GM19351 (cell line): Measurements from ENCODE around the gene DLL4.
A peak's percentile ranks its signal among the peaks of the same experiment; 100 is the strongest.
"Not testable (repeated sequence)": the region's sequence is repeated elsewhere in the genome, so short reads cannot be mapped to it uniquely, and the experiment has no call there.

Experiments
- ATAC-seq: cut with Tn5 transposase; IDR thresholded peaks from one replicate; pipeline ENCODE4 v1.9.1; 2021; ENCODE audit warnings: mild to moderate bottlenecking, moderate library complexity; ENCODE audit not compliant: unreplicated experiment

Gene DLL4

DNA sequence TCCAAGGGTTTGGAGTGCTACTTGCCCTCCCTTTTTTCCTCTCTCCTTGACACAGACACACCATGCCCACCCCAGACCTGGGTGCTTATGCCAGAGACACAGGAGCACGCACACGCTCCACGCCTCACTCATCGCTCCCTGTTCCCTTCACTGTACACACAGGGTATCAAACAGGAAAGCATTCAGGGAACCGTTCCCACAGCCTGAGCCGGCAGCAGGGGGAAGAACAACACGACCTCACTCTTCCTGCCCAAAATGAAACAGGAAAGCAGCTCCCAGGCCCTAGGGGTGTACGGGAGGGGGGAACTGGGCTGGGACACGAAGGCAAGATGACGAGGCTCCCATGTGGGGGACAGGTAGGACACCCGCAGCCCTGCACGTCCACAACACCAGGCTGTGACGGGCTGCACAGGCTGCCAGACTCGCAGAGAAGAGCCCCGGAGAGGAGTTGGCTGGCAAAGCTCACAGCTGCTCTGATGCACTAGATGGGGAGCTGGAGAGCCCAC, 11.2 kb downstream of the DLL4 start:
- no peak for ATAC-seq

DNA sequence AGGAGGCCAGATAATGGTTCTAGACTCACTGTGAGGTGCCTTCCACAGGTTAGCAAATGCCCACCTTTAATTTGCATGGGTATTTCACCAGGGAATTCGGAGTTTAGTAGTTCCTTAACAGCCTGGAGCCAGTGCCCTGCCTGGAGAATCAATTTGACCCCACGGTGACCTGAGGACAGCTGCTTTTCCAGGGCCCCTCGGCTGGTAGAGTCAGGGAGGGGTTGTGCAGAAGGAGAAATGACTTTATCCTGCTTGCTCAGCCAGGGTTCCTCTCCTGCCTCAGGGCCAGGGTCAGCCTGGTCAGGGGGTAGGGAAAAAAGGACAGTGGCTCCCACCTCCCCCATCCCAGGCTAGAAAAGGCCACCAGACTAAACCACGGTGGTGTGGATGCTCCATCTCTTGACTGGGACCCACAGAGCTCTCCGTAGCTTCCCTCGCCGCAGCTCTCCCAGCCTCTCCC, 12.0 kb downstream of the DLL4 start:
- ATAC-seq, result no peak

DNA sequence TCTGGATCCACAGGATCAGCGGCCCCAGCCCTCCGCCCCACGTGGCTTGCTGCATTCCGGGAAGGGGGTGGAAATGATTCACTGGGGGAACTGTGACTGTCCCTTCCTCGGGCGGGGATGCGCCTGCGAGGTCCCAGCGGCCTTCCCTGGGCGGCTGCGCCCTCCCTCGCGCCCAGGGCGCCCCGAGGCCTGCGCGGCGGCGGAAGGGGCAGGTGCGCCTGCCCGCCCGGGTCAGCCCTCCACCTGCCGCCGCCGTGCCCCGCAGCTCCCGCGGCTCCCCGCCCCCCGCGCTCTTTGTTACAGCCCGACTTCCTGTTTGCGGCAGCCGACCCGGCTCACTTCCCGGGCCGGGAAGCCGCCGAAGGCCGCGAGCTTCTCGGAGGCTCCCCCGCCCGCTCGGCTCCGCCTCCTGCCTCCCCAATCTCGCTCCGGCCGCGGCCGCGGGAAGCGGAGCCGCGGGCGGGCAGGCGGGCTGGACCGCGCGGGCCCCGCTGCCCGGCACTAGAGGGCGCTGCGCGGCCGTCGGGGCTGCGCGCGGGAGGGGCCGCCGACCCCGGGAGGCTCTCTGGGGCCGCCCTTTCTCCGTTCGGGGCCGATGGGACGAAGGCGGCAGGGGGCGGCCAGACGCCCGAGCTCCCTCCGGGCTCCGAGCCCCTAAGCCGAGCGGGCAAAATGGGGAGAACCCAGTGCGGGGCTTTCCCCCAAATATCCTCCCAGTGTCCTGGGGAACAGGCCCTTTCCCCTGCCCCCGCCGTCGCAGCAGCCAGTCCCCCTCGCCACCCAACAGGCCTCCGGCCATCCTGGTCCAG, 12.6 kb downstream of the DLL4 start:
- ATAC-seq, result peak; percentile 72

DNA sequence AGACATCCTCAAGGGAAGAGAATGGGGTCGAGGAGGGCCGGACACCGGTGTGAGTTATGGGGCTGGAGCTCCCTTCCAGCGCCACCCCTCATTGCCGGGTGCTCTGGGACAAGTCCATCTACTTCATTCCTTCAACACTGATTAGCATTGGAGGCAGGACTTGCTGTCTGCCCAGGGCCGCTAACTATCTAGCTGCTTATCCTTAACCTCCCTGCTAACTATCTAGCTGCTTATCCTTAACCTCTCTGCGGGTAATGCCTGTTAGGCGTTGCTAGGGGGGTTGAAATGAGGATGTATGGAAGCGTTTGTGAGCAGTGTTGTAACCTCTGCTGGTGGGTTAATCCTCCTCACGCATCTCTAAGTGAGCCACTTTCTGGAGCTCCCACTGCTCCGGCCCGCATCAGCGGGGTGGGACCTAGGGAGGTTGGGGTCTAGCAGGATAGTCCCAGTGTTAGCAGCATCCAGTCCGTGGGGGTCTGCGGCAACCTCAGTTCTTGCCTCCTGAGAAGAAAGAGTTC, 13.3 kb downstream of the DLL4 start:
- ATAC-seq, result no peak

DNA sequence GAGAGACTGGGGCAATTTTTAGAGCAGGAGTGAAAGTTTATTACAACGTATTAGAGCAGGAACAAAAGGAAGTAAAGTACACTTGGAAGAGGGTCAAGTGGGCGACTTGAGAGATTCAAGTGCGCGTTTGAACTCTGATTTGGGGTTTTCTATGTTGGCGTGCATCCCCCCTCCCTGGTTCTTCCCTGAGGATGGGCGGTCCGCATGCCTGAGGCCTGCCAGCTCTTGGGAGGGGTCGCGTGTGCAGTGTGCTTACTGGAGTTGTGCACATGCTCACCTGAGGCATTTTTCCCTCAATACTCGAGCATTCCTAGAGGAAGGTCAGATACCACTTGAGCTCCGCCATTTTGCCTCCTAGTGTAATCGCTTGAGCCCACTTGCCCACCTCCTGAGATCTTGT, 13.7 kb downstream of the DLL4 start:
- ATAC-seq, result no peak

DNA sequence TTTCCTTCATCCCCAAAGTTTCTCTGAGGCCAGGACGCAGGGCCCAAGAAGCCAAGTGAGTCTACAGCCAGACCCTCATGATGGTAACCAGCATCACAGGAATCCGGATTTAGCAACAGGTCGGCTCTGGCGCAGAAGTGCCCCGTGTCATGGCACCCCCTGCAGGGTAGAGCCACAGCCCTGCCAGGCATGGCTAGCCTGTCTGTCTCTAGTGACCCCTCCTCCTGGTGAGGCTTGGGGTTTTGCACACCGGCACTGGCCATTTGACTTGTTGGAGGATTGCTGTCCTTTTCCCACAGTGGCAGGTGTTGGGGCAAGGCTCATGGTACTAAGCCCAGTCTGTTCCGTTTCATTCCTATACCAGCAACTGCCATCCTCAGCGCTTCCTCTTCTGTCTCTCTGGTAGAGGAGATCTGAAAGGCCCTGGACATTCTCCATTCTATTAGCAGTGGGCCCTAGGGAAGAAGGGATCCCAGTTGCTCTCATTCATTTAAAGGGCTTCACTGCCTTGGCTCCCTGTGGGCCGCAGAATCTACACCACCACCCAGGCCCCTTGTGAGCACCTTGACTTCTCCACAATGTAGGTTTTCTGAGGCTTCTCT, 14.7 kb downstream of the DLL4 start:
- no peak for ATAC-seq

DNA sequence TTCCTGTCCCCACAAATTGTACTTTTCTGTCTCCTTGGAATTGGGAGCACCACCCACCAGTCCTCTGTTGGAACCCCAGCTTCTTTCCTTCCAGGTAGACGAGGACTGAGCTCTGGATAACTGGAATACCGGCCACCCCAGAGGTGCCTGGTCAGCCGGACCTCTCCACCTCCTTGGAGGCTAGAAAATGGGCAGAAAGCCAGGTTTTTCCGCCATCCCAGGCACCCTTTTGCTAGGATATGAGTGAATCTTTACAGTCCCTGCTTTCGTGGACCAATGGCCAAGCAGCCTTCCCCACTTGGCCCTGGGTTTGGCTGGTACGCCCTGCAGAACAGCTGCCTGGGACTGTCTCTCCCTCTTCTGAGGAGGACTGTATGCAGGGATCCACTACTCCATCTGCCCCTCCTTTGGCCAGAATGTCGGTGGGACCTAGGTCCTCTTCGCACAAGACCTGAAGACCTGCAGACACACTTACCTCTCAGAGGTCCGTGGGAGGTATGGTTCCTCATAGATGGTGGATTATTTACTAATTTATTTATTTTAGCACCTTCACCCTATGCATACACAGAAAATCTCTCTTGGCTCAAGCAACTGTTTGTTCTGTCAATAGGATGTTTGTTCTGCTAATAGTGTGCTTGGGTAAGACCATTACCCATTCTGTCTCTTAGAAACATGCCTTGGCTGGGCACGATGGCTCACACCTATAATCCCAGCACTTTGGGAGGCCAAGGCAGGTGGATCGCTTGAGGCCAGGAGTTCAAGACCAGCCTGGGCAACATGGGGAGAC, 15.6 kb downstream of the DLL4 start:
- ATAC-seq, result no peak

DNA sequence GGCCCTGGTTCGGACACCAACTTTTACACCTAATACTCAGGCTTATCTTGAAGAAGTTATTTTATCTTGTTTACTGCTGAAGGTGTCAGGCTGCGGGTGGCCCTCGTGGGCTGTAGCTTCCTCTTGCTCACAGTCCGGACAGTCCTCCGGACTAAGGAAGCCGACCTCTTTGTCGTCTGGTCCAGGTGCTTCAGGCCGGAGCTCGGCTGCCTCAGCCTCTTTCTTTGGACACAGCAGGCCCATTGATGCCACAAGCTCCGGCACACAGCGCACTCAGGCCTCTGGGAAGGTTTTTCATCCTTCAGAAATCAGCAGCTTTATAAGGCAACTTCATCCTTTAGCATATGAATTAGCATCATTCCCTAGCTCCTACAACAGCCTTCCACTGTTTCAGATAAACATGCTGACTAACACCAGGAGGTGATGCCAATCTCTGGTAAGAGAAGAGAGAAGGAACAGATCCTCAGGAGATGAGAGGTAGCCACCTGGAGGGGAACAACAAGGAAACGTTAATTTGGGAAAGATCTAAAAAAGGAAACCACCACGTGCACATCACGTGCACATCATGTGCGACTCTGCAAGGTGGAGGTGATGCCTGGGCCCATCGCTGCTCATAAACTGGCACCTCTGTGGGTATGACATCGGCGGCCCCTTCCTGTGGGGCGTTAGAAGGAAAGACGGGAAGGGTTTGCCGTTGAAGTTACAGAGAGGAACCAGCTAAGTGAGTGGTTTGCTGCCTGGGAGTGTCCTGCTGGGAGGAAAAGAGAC, 19.8 kb downstream of the DLL4 start:
- ATAC-seq, result no peak

DNA sequence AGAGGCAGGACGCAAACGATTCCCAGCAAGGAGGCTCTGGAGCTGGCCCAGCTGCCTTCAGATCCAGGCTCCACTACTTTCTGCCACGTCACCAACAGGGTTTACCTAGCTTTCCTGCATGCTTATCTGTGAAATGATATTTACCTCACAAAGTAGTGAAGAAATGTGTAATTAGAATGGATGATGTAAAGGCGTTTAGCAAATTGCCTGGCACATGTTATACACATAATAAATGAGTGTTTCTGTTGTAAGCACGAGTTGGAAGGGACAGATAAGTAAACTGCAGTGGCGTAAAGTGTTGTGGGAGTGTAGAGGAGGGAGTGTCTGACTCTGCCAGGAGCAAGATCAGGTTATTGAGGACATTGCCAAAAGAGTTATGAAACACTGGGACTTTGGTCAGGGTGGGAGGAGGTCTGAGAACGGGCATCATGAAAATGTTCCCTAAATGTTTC, 20.6 kb downstream of the DLL4 start:
- ATAC-seq, result no peak

DNA sequence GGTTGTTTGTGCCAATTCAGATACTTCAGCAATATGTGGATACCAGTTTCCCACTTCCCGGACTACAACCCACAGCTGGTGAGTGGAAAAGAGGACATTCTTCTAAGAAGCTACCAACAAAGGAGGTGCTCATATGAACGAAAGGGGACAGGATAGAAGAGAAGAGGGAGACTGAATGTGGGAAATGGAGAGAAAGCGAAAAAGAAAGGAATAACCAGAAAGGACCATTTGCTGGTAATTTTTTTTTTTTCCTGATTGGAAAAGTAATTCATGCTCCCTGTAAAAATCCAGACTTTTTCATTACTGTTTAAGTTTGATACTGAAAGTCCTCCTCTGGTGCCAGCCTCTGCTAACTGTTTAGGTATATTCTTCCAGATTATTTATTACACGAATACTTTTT, 22.6 kb downstream of the DLL4 start:
- no peak for ATAC-seq

DNA sequence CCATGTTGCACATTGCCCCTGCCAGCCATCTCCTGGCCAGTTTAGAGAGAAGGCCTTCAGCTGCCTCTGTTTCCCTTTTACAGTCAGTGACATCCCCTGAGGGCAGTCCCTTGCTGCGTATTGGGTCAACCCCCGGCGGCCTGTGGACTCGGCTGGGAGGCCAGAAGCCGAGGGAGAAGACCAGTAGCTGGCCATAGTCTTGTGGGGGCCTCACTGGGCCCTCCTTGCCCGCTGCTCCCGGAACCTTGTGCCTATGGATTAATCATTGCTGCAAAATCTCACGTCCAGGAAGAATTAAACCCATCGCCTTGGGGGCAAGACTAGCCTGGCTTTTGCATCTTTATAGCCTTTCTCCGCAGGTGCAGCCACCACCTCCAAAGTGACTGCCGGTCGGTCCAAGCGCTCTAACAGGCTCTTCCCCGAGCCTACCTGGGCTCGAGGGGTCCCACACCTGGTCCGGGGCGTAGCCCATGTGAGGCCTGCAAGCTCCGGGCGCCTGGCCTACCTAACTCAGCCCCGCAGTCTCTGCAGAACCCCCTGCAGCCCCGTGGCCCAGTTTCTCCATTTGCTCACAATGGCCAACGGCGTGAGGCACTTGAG, 23.3 kb downstream of the DLL4 start:
- no peak for ATAC-seq

DNA sequence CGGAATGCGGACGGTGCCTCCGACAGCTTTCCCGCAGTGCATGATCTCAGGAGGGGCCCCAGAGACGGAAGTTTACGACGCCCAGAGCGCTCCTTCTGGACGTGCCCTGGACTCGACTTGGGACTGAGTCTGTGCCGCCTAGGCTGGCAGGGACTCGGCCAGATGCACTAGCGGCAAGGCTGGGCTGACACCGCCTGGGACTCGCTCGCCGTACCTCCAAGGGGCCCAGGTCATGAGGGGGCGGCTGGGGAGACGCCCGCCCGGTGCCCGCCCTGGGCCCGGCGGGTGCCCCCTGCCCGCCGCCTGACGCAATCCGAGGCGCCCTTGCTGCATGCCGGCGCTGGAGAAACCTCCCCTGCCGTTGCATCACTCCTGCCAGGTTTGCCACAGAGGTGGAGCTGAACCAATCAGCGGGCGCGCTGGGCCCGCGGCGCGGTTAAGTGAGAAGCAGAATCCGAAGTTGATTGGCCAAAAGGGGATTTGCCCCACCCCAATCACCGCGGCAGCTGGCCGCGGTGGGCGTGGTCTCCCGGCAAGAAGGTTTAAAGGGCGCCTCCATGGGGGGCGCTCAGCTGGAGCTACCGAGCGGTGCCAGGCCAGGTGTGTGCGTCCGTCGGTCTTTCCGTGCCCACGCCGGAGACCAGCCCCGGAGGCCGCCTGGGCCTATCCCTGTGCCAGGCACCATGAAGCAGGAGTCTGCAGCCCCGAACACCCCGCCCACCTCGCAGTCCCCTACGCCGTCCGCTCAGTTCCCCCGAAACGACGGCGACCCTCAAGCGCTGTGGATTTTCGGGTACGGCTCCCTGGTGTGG, 24.0 kb downstream of the DLL4 start, which contains the start of gene CHAC1:
Gene CHAC1, plus strand, starts transcription at position 571 of the 812 bp plus-strand sequence. Its CDS starts 113 bp downstream, at position 684.
- peak; percentile 95 for ATAC-seq

DNA sequence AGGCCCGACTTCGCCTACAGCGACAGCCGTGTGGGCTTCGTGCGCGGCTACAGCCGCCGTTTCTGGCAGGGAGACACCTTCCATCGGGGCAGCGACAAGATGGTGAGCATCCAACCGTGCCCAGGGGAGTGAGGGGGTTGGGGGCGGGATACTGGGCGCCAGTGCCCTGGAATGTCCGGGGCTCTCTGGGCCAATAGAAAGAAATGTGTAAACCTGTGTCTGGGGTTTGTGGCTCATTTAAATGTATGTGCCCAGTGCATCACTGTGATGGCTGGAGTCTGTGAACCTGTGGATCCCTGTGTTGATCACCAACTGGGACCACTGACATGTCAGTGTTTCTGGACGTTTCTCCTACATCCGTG, 24.6 kb downstream of the DLL4 start:
- no peak for ATAC-seq

DNA sequence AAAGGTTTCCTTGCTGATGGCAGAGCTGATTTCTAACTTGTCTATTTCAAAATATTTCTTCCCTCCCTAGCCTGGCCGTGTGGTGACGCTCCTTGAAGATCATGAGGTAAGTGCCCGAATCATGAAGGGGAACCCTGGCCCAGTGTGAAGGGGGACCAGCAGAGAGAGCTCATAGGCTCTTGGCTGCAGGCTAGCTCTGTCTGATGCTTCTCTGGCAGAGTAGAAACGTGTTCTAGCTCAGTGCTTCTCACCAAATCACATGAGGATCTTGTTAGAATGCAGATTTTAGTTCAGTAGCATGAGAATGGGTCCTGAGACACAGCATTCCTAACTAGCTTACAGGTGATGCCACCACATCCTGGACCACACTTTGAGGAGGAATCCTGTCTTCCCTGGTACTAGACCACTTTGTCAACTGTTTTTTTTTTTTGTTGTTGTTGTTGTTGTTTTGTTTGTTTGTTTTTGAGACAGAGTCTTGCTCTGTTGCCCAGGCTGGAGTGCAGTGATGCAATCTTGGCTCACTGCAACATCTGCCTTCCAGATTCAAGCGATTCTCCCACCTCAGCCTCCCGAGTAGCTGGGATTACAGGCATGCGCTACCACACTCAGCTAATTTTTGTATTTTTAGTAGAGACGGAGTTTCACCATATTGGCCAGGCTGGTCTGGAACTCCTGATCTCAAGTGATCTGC, 25.2 kb downstream of the DLL4 start:
- not testable (repeated sequence) for ATAC-seq

DNA sequence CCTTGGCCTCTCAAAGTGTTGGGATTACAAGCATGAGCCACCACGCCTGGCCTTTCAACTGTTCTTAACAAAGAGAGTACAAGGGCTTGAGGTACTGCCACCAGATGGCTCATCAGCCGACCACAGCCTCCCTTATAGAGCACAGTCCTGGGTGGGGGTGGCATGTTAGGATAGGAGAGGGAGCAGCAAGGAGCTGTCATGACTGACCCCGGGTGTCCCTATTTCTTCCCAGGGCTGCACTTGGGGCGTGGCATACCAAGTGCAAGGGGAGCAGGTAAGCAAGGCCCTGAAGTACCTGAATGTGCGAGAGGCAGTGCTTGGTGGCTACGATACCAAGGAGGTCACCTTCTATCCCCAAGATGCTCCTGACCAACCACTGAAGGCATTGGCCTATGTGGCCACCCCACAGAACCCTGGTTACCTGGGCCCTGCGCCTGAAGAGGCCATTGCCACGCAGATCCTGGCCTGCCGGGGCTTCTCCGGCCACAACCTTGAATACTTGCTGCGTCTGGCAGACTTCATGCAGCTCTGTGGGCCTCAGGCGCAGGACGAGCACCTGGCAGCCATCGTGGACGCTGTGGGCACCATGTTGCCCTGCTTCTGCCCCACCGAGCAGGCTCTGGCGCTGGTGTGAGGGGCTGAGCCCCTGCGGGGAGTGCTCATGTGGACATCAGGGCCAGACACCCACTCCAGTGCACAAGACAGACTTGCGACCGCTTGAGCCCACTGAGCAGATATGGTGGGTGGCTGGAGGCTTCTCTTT, 26.2 kb downstream of the DLL4 start:
- ATAC-seq, result no peak

DNA sequence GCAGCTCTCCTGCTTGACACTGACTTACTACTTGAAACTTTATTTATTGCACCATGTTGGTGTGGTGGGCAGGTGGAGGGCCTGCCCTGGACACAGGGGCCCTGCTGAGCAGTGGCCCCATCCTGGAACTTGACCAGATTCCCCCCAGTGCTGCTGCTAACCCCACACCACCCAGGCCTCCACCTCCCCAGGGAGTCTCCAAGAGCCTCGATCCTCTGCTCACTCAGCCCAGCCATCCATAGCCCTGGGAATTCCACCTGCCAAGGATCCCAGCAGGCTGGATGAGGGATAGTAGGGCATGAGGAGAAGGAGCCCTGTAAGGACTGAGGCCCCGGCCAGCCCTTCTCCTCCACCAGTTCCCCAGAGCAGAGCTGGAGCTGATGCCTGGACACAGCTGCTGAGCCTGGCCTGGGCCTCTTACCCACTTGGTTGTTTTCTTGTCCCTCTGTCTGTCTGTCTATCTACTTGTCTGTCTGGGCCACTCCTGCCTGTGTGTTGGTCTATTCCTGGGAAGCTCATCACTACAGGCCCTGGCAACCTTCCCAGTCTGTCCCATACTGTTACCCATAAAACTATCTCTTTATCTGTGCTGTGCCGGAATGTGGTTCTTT, 26.9 kb downstream of the DLL4 start:
- ATAC-seq, result no peak

DNA sequence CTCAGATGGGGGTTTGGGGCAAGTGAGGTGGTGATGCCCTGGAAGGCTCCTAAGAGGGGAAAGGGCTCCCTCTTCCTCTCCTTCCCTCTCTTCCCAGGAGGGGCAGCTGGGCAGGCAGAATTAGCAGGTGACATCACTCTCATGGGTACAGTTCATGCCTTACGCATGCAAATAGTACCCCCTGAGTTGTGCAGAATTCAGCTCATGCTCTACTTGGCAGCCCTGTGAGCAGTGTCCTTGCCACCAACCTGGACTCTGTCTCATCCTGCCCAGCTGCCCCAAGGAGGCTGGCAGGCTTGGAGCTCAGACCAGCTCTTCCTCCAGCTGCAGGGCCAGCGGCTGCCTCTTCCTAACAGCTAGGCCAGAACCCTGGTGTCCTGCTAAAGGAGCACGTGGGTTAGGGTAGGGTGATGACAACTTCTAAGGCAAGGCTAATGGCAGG, 27.4 kb downstream of the DLL4 start:
- no peak for ATAC-seq
